GM23338 (cell line): Measurements from ENCODE around the gene CYP1B1. TPM values are rescaled to one million over a fixed set of nuclear protein-coding genes. Genes with fewer than 3 reads are reported as not detected.

Source experiments
- ATAC-seq: fragments of 200-7000 bp; cut with Tn5 transposase; 3 replicates; pipeline ENCODE4 v1.9.1; 2020
- DNase-seq: peaks from one replicate; pipeline ENCODE4 v3.0.0-alpha.2; 2015; ENCODE audit warnings: low spot score
- H2AFZ ChIP-seq: fragments of 200-600 bp; sonication (generic); 2 replicates; pipeline ENCODE4 v1.8.0; 2016; ENCODE audit warnings: antibody characterized with exemption, mild to moderate bottlenecking, moderate library complexity
- H3F3A ChIP-seq: fragments of 200-600 bp; sonication (generic); replicated peaks from 2 replicates; pipeline ENCODE4 v1.8.0; 2017; ENCODE audit warnings: antibody characterized with exemption, mixed run types, low read depth
- H3K27ac ChIP-seq: fragments of 200-600 bp; sonication (generic); 2 replicates; pipeline ENCODE4 v1.6.1; 2016; ENCODE audit warnings: low read depth
- H3K27me3 ChIP-seq: fragments of 200-600 bp; sonication (generic); 2 replicates; pipeline ENCODE4 v1.8.0; 2016; ENCODE audit warnings: mild to moderate bottlenecking, mixed run types, moderate library complexity; ENCODE audit not compliant: insufficient read depth
- H3K36me3 ChIP-seq: fragments of 200-600 bp; sonication (generic); 2 replicates; pipeline ENCODE4 v1.8.0; 2016; ENCODE audit warnings: mild to moderate bottlenecking; ENCODE audit not compliant: insufficient read depth
- H3K4me1 ChIP-seq: fragments of 200-600 bp; sonication (generic); 2 replicates; pipeline ENCODE4 v1.8.0; 2016; ENCODE audit warnings: mild to moderate bottlenecking, moderate library complexity; ENCODE audit not compliant: insufficient read depth
- H3K4me2 ChIP-seq: fragments of 200-600 bp; sonication (generic); 2 replicates; pipeline ENCODE4 v1.7.1; 2017; ENCODE audit warnings: mixed run types
- H3K4me3 ChIP-seq: fragments of 200-600 bp; sonication (generic); 2 replicates; pipeline ENCODE4 v1.6.1; 2016; ENCODE audit warnings: mixed run types
- H3K79me2 ChIP-seq: fragments of 200-600 bp; sonication (generic); replicated peaks from 2 replicates; pipeline ENCODE4 v1.8.0; 2017; ENCODE audit warnings: mild to moderate bottlenecking; ENCODE audit not compliant: insufficient read depth
- H3K9me2 ChIP-seq: fragments of 200-600 bp; sonication (generic); 2 replicates; pipeline ENCODE4 v1.8.0; 2017; ENCODE audit not compliant: insufficient read depth
- H4K20me1 ChIP-seq: fragments of 200-600 bp; sonication (generic); replicated peaks from 2 replicates; pipeline ENCODE4 v1.8.0; 2017; ENCODE audit warnings: mild to moderate bottlenecking; ENCODE audit not compliant: insufficient read depth
- H3K27ac Mint-ChIP-seq: 2 replicates; pipeline ENCODE4 v1.8.0; 2020; ENCODE audit warnings: inconsistent platforms, mild to moderate bottlenecking, moderate library complexity, mixed read lengths
- H3K27me3 Mint-ChIP-seq: 3 replicates; pipeline ENCODE4 v1.8.0; 2022; ENCODE audit warnings: low read depth, mild to moderate bottlenecking, moderate library complexity, mixed read lengths, inconsistent platforms; ENCODE audit not compliant: insufficient read depth, poor library complexity
- H3K36me3 Mint-ChIP-seq: 3 replicates; pipeline ENCODE4 v1.8.0; 2021; ENCODE audit warnings: low read depth, mild to moderate bottlenecking, inconsistent platforms, moderate library complexity, mixed read lengths
- H3K4me1 Mint-ChIP-seq: 3 replicates; pipeline ENCODE4 v1.8.0; 2020; ENCODE audit warnings: mild to moderate bottlenecking, inconsistent platforms, mixed read lengths
- H3K4me3 Mint-ChIP-seq: 3 replicates; pipeline ENCODE4 v1.8.0; 2021; ENCODE audit warnings: moderate library complexity, mild to moderate bottlenecking, inconsistent platforms, mixed read lengths
- H3K9me3 Mint-ChIP-seq: 3 replicates; pipeline ENCODE4 v1.8.0; 2020; ENCODE audit warnings: moderate library complexity, mild to moderate bottlenecking, inconsistent platforms, mixed read lengths
- CREB1 ChIP-seq: fragments of 250-450 bp; sonication (Bioruptor Pico); IDR thresholded peaks from 2 replicates; pipeline ENCODE4 v1.5.0; 2020; ENCODE audit warnings: low read depth, mild to moderate bottlenecking, moderate library complexity
- CTCF ChIP-seq, 2 experiments: fragments of 200-600 bp in 1 of 2; sonication (generic) in 1 of 2; conservative IDR thresholded peaks; 2 replicates each; pipeline versions ENCODE4 v1.5.1 to v1.6.1; 2016 to 2017; ENCODE audit warnings: antibody characterized with exemption in 2 of 2, low read depth in 2 of 2, mild to moderate bottlenecking in 2 of 2, moderate library complexity in 1 of 2
- ETS1 ChIP-seq: IDR thresholded peaks from 2 replicates; pipeline ENCODE4 v1.6.1; 2016; ENCODE audit warnings: antibody characterized with exemption
- EZH2 ChIP-seq: fragments of 200-600 bp; sonication (generic); IDR thresholded peaks from one replicate; pipeline ENCODE4 v1.8.0; 2017; ENCODE audit warnings: antibody characterized with exemption, mild to moderate bottlenecking, low read depth; ENCODE audit not compliant: unreplicated experiment
- EZH2phosphoT487 ChIP-seq: fragments of 200-600 bp; sonication (generic); IDR thresholded peaks from one replicate; pipeline ENCODE4 v1.8.1; 2018; ENCODE audit warnings: antibody characterized with exemption; ENCODE audit not compliant: unreplicated experiment
- JUNB ChIP-seq: IDR thresholded peaks from one replicate; pipeline ENCODE4 v1.6.1; 2016; ENCODE audit warnings: antibody characterized with exemption; ENCODE audit not compliant: unreplicated experiment
- POLR2AphosphoS5 ChIP-seq: IDR thresholded peaks from 2 replicates; pipeline ENCODE4 v1.6.1; 2016; ENCODE audit warnings: antibody characterized with exemption, low read depth
- STAT1 ChIP-seq: IDR thresholded peaks from one replicate; pipeline ENCODE4 v1.6.1; 2016; ENCODE audit warnings: antibody characterized with exemption; ENCODE audit not compliant: unreplicated experiment
- ZNF114 ChIP-seq: fragments of 250-450 bp; sonication (Bioruptor Pico); IDR thresholded peaks from 2 replicates; pipeline ENCODE4 v1.5.0; 2020; ENCODE audit warnings: mild to moderate bottlenecking, moderate library complexity
- ZNF462 ChIP-seq: fragments of 250-450 bp; sonication (Bioruptor Pico); IDR thresholded peaks from 2 replicates; pipeline ENCODE4 v1.5.0; 2020; ENCODE audit warnings: mild to moderate bottlenecking, moderate library complexity
- polyA plus RNA-seq: library from polyadenylated mRNA; unstranded; fragments of >200 nt; fragmentation: Nextera tagmentation; extraction: Ambion mirVana; gene quantifications from 2 replicates; pipeline ENCODE4 v1.2.1, GENCODE V29; 2016
- total RNA-seq: library from RNA; depleted of rRNA; stranded (reverse); fragments of >200 nt; shearing (Covaris generic); gene quantifications from 2 replicates; pipeline ENCODE4 v1.2.3, GENCODE V29; 2014

The CYP1B1 gene
- total and polyA plus RNA-seq, 2 experiments from 2014 or later, result 3.3 to 6.2 TPM

- TF ChIP-seq CTCF (conservative IDR thresholded peaks at IDR 0.05; ENCODE audit: low read depth in 2 of 2), result no peak
- no peak for TF ChIP-seq ETS1
- TF ChIP-seq STAT1, result no peak
Observed at GRCh38 chr2:38028829-38029228, 47.1 kb downstream of the CYP1B1 start (continued).

- Histone ChIP-seq H3K27me3 (no peaks in the 10 kb centered on the region), H4K20me1 (no peaks in the 10 kb centered on the region), H3K9me2 (no peaks in the 10 kb centered on the region), H3K79me2 (no peaks in the 10 kb centered on the region), H3K4me2 (no peak overlapping the region), H3K36me3 (no peaks in the 10 kb centered on the region), H2AFZ (no peak overlapping the region; the same call in 1 of the 2 replicates), H3K4me1 (no peaks in the 10 kb centered on the region), H3F3A (no peaks in the 10 kb centered on the region), H3K27ac (no peak overlapping the region), H3K4me3 (no peak overlapping the region)
- H3K27me3 Mint-ChIP-seq, result no peaks in the 10 kb centered on the region
- no peaks in the 10 kb centered on the region for H3K9me3 Mint-ChIP-seq
- H3K27ac Mint-ChIP-seq, result no peak overlapping the region
- H3K4me1 Mint-ChIP-seq, result 0 out of 3 replicates have a peak, but pooled peaks cover 2% of the 10 kb centered on the region
- no peak overlapping the region for H3K4me3 Mint-ChIP-seq
- no peaks in the 10 kb centered on the region for H3K36me3 Mint-ChIP-seq
- DNase-seq (no peak), ATAC-seq (no peak)
- no peak for TF ChIP-seq EZH2
- no peak for TF ChIP-seq JUNB
- TF ChIP-seq CTCF (conservative IDR thresholded peaks at IDR 0.05; ENCODE audit: low read depth in 2 of 2), result no peak
- TF ChIP-seq ZNF462 (CRISPR knock-in tag), result no peak
- no peak for TF ChIP-seq STAT1
- TF ChIP-seq ZNF114 (CRISPR knock-in tag), result no peak
- TF ChIP-seq POLR2AphosphoS5, result no peak
- no peak for TF ChIP-seq CREB1 (CRISPR knock-in tag)
- no peak for TF ChIP-seq EZH2phosphoT487
Observed at GRCh38 chr2:38026846-38027245, 49.1 kb downstream of the CYP1B1 start.
